HG02571 (cell line): Measurements from ENCODE around the gene LSM7.
"Not testable (repeated sequence)": the region's sequence is repeated elsewhere in the genome, so short reads cannot be mapped to it uniquely, and the experiment has no call there.

ENCODE experiments used
- ATAC-seq: cut with Tn5 transposase; IDR thresholded peaks from one replicate; pipeline ENCODE4 v1.9.1; 2021; ENCODE audit warnings: mild to moderate bottlenecking, moderate library complexity; ENCODE audit not compliant: unreplicated experiment

Gene LSM7

GRCh38 chr19:2281265-2282061 is 46.9 kb downstream of the LSM7 start:
- ATAC-seq: not testable (repeated sequence)

- no peak for ATAC-seq
Measured at GRCh38 chr19:2280633-2281264, 47.6 kb downstream of the LSM7 start.

GRCh38 chr19:2278459-2279158 is 49.8 kb downstream of the LSM7 start:
- ATAC-seq: no peak

- no peak for ATAC-seq
Measured at GRCh38 chr19:2277138-2277537, 51.2 kb downstream of the LSM7 start.

GRCh38 chr19:2276429-2276986 is 51.9 kb downstream of the LSM7 start:
- no peak for ATAC-seq

- no peak for ATAC-seq
Measured at GRCh38 chr19:2275588-2276428, 52.6 kb downstream of the LSM7 start.

- ATAC-seq: no peak
Measured at GRCh38 chr19:2274931-2275535, 53.4 kb downstream of the LSM7 start.

GRCh38 chr19:2274185-2274711 is 54.1 kb downstream of the LSM7 start:
- ATAC-seq: no peak

GRCh38 chr19:2273356-2274184 is 54.8 kb downstream of the LSM7 start:
- ATAC-seq: no peak
